A549 (cell line): Measurements from ENCODE around the gene FASTK.

Experiments used
- BHLHE40 ChIP-seq: IDR thresholded peaks from 2 replicates; pipeline ENCODE4 v1.6.1; 2012; ENCODE audit warnings: low read depth, low read length, inconsistent platforms
- CHD2 ChIP-seq: fragments of 150-350 bp; IDR thresholded peaks from 2 replicates; pipeline ENCODE4 v1.6.1; 2014; ENCODE audit warnings: low read length; ENCODE audit not compliant: partially characterized antibody
- CTCF ChIP-seq: fragments of >200 bp; sonication (Bioruptor Twin); formaldehyde crosslinking; IDR thresholded peaks from 3 replicates; pipeline ENCODE4 v1.5.1; 2016
- E2F6 ChIP-seq: IDR thresholded peaks from 2 replicates; pipeline ENCODE4 v1.6.1; 2012; ENCODE audit warnings: low read depth, borderline replicate concordance
- ELK1 ChIP-seq: fragments of 150-350 bp; IDR thresholded peaks from 2 replicates; pipeline ENCODE4 v1.6.1; 2014; ENCODE audit warnings: low read depth, mild to moderate bottlenecking, low read length
- EP300 ChIP-seq, 2 experiments: fragments of >200 bp; sonication (Bioruptor Twin); formaldehyde crosslinking; IDR thresholded peaks; 2 replicates in 1 of 2; 3 replicates in 1 of 2; pipeline ENCODE4 v1.6.1; 2016 to 2017
- MAX ChIP-seq: IDR thresholded peaks from 2 replicates; pipeline ENCODE4 v1.6.1; 2012
- PBX3 ChIP-seq: IDR thresholded peaks from 2 replicates; pipeline ENCODE4 v1.6.1; 2012
- POLR2A ChIP-seq: IDR thresholded peaks from 2 replicates; pipeline ENCODE4 v1.6.1; 2012; ENCODE audit warnings: mild to moderate bottlenecking, low read length
- POLR2AphosphoS2 ChIP-seq: conservative IDR thresholded peaks from 2 replicates; pipeline ENCODE4 v1.6.1; 2012; ENCODE audit warnings: low read length, improper control_type of control experiment, inconsistent platforms
- REST ChIP-seq: fragments of 200-600 bp; sonication (generic); IDR thresholded peaks from 2 replicates; pipeline ENCODE4 v1.6.1; 2016; ENCODE audit warnings: antibody characterized with exemption, mild to moderate bottlenecking, moderate library complexity
- SMC3 ChIP-seq: fragments of >200 bp; sonication (Bioruptor Twin); formaldehyde crosslinking; IDR thresholded peaks from 3 replicates; pipeline ENCODE4 v1.6.1; 2018; ENCODE audit warnings: inconsistent platforms
- SREBF2 ChIP-seq: fragments of 450-650 bp; IDR thresholded peaks from 2 replicates; pipeline ENCODE4 v1.6.1; 2014; ENCODE audit warnings: mild to moderate bottlenecking, moderate library complexity
- TP53 ChIP-seq: fragments of 250-450 bp; sonication (Bioruptor Pico); IDR thresholded peaks from 2 replicates; pipeline ENCODE4 v1.5.0; 2021; ENCODE audit warnings: mild to moderate bottlenecking, moderate library complexity

GRCh38 chr7:151086802-151087244 lies 6.2 kb upstream of the FASTK start:
- no peak for TF ChIP-seq SMC3
- no peak for TF ChIP-seq SREBF2
- no peak for TF ChIP-seq ELK1
- no peak for TF ChIP-seq CTCF
- TF ChIP-seq REST, result no peak
- no peak for TF ChIP-seq POLR2A
- TF ChIP-seq EP300 (IDR thresholded peaks at IDR 0.05), result no peak
- 0 out of 2 replicates have a peak, but pooled peaks have one; percentile 46 for TF ChIP-seq MAX
- no peak for TF ChIP-seq BHLHE40
- no peak for TF ChIP-seq TP53 (CRISPR knock-in tag)
- no peak for TF ChIP-seq E2F6
- TF ChIP-seq CHD2, result no peak
- TF ChIP-seq PBX3, result no peak
- no peak for TF ChIP-seq POLR2AphosphoS2
